CD4-positive, alpha-beta T cell treated with Interferon alpha-2 for 1 hour (primary cell): ENCODE measurements around the gene SLX9.
A peak's percentile ranks its signal among the peaks of the same experiment; 100 is the strongest.
"Not testable (repeated sequence)": the region's sequence is repeated elsewhere in the genome, so short reads cannot be mapped to it uniquely, and the experiment has no call there.

Experiments
- DNase-seq, 2 donors: peaks; one replicate each; pipeline ENCODE4 v3.0.0-alpha.2; 2020 to 2022

Gene SLX9

GRCh38 chr21:44916965-44917364 is 22.9 kb upstream of the SLX9 start:
- DNase-seq = no peak

GRCh38 chr21:44917446-44918106 is 22.3 kb upstream of the SLX9 start:
- no peak for DNase-seq

DNA sequence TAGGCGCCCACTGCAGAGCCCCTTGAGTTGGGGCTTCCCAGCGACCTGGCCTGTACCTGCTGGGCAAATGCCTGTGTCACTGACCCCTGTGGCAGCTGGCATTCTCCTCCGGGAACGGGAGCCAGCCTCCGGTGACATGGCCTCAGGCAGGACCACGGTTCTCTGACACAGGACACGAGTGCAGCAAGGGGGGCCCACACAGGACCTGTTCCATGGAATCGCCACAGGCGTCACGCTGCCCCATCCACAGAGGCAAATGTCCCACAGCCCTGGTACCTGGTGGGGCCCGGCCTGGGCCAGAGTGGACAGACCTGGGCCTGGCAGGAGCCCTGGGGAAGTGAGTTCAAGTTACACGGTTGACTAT is 21.7 kb upstream of the SLX9 start:
- DNase-seq = no peak

DNA sequence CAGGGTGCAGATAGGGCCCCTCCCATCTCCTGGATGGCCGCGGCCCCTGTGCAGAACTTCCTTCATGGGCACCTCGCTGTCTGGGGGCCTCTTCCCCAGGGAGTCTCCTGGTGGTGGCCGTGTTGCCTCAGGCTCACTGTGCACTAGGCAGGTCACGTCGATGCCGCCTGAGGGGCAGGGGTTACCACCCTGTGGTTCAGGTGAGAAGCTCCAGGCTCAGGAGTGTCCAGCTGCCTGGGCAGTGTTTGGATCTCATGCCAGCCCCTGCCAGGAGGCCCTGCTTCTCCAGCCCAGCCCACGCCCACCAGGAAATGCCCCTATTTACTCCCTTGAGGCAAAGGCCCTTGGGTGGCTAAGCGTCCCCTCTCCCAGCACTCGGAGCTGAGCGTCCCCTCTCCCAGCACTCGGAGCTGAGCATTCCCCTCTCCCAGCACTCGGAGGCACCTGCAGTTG is 21.2 kb upstream of the SLX9 start:
- DNase-seq = no peak

- no peak for DNase-seq
These were observed 20.5 kb upstream of the SLX9 start for GRCh38 chr21:44919111-44919912.

DNA sequence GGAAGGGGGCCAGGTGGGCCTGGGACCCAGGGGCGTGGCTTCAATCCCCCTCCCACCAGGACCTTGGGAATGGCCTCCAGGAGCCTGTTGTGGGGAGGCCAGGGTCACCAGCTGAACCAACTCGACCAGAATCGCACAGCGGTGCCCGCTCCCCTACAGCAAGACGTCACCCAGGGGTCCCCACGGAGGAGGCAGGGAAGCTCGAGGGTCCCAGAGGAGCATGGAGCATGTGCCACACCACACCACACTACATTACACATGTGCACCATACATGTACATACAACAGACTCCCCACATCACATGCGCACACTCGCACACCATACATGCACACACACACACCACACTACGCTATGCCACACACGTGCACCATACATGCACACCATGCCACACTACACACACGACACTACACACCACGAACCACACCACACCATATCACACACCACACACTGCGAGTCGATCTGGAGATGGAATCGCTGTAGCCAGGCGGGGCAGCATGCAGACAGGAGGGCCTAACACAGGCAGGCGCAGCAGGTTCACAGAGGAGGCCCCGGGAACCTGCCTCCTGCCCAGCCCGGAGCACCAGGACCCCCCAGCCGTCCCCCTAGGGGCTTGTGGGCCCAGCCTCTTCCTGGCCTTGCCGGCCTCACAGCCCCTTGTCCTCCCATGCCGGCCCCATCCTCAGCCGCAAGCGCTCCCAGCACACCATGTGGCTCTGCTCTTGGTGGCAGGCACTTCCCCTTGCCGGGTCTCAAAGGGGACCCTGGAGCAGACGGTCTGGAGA is 19.7 kb upstream of the SLX9 start:
- DNase-seq = no peak

GRCh38 chr21:44920694-44921604 is 18.9 kb upstream of the SLX9 start, which contains the start of gene ITGB2:
TSS of gene ITGB2 (minus strand) at chr21:44920899. CDS start at chr21:44910782, 10,117 bp downstream.
- DNase-seq = peak; percentile 63 to 71

GRCh38 chr21:44921928-44922327 is 17.9 kb upstream of the SLX9 start:
- no peak for DNase-seq

- DNase-seq = no peak
These were observed 16.2 kb upstream of the SLX9 start for GRCh38 chr21:44923480-44924084.

GRCh38 chr21:44924606-44925377 is 15.0 kb upstream of the SLX9 start:
- peak in 1 of 2 donors; percentile 55 for DNase-seq

- DNase-seq = no peak
These were observed 14.5 kb upstream of the SLX9 start for GRCh38 chr21:44925378-44925755.

DNA sequence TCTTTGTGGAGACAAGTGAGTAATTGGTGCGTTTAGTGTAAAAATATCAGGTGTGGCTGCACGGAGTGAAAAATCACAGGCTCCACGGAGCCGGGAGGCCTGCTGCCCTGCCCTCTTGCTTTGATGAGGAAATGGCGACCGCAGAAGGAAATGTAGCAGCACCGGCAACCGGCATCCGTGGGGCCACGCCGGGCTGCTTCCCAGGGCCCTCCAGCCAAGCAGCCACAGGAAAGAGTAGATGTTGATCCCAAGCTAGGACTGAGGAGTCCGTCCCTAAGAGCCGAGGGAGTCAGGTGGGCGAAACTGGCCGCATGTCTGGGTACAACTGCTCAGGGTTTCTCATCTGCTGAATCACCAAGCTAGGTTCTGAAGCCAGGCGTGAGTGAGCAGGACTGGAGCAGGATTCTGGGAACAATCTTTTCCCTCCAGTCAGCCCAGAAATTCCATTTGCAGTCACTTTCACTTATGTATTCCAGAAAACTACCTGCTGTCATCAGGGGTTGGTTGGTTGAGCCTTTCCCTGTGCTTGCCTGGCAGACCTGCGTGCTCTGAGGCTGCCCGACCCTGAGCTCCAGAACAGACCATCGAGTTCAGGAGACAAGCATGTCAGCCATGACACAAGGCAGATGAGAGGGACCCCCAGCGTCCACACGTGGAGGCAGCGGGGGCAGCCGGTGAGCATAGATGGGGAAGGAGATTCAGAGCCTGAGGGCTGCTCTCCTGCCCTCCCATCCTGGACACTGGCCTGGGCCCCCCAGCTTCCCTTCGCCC is 13.3 kb upstream of the SLX9 start:
- peak in 1 of 2 donors; percentile 63 for DNase-seq

- DNase-seq = no peak
These were observed 12.6 kb upstream of the SLX9 start for GRCh38 chr21:44927259-44927586.

GRCh38 chr21:44927587-44928461 is 12.0 kb upstream of the SLX9 start:
- DNase-seq = peak; percentile 81 to 86

- not testable (repeated sequence) for DNase-seq
These were observed 11.2 kb upstream of the SLX9 start for GRCh38 chr21:44928500-44929241.

DNA sequence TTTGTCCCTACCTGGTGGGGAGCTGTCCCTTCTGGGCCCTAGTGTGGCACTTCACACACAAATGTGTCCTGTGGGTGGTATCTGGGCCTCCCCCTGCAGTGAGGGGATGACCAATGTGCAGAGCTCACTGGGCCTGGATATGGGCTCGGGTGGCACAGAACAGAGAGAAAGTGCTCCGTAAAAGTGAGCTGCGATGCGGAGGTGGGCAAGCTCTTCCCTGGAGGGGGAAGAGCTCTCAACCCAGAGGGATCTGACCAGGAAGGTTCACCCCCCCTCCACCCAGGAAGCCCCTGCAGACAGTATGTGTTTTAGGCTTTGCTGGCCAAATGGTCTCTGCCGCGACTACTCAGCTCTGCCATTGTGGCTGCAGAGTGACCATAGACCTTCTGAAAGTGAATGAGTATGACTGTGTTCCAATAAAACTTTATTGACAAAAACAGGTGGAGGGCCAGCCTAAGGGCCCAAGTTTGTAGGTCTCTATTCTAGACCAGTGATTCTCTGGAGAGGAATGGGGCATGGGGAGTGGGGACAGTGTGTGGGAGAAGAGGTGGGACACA is 10.5 kb upstream of the SLX9 start:
- no peak for DNase-seq

DNA sequence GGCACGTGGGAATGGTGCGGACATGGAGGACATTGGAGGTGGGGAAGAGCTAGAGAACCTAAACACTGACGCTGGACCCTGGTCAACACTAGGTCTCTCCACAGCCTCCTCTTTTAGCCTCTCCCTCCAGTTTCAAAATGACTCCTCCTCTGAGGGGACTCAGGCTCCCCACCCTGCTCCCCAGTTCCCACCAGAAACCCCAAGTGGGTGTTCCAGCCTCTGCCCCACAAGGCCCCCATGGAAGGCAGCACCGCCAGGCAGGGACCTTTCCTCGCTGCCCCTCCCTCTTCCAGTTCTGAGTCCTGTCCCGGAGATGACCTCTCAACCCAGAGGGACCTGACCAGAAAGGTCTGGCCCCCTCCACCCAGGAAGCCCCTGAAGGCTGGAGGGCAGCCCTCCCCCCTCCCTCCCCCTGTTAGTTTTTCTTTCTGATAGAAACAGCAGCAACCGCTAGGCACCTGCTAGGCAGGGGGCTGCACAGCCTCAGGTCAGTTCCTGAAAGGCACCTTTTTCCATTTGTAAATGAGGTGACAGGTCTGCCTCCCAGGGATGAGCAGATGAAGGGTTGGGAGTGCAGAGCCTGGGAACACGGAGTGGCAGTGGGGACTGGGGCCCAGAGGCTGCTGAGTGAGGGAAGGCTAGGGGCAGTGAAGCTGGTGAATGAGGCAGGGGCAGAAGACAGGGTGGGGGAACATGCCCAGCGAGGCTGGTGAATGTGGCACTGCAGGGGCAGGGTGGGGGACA is 9.9 kb upstream of the SLX9 start:
- DNase-seq = no peak

DNA sequence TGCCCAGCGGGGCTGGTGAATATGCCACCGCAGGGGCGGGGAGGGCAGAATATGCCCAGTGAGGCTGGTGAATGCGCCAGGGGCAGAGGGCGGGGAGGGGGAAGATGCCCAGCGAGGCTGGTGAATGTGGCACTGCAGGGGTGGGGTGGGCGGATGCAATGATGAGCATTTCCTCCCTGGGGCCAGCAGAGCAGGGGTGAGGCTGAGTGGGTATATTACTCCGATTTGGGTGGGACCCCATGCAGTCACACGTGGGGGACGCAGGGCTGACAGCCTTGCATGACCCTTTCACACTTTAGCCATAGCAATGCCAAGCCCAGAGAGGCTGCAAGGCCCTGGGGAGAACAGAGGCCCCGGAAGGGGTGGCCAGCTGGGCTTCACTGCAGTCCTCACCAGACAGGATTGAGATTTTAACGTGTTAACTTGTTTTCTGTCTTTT is 9.3 kb upstream of the SLX9 start:
- DNase-seq = peak; percentile 70 to 83
